ENCODE results near the gene CCNY.

DNA sequence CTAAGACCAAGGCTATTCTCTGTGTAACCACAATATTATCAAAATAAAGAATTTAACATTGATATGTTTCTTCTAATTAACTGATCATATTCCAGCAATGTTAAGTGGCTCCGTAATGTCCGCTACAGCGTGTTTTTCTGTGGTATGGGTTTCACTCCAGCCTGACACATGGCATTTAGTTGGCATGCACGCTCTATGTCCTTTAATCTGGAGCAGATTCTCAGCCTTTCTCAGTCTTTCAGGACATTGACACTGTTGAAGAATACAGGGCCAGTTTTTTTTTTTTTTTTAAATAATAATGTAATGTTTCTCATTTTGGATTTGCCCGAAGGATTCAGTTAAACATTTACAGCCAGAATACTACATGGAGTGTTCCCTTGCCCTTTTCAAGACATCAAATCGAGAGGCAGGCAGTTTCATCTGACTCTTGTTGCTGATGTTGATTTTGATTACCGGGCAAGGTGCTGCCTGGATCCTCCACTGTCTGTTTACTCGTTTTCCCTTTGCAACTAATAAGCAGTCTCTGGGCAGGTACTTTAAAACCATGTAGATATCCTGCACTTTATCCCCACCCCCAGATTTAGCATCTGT, 171.3 kb downstream of the CCNY start:
- TF ChIP-seq CTCF (IDR thresholded peaks at IDR 0.05) (no peak), POLR2A (IDR thresholded peaks at IDR 0.05) (no peak), EP300 (IDR thresholded peaks at IDR 0.05) (no peak)
